NCI-H1092 treated with DMSO at 0.1 percent for 48 hours (cell line): ENCODE data around the gene ROR2.
"Not testable (repeated sequence)": the region's sequence is repeated elsewhere in the genome, so short reads cannot be mapped to it uniquely, and the experiment has no call there.

ENCODE experiments used
- DNase-seq: peaks from one replicate; lab custom pipeline; 2025; lab: John Stamatoyannopoulos, UW

ROR2 gene

DNA sequence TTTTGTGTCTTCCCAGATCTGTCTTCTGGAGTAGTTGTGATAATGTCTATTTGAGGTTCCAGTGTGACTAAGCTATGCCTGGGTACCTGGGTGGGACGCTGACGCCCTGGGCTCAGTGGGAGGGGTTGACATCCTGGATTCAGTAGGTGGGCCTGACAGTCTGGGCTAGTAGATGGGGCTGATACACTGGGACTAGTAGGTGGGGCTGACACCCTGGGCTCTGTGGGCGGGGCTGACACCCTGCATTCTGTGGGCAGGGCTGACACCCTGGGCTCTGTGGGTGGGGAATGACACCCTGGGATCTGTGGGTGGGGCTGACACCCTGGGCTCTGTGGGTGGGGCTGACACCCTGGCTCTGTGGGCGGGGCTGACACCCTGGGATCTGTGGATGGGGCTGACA, 153.5 kb downstream of the ROR2 start:
- DNase-seq = not testable (repeated sequence)

DNA sequence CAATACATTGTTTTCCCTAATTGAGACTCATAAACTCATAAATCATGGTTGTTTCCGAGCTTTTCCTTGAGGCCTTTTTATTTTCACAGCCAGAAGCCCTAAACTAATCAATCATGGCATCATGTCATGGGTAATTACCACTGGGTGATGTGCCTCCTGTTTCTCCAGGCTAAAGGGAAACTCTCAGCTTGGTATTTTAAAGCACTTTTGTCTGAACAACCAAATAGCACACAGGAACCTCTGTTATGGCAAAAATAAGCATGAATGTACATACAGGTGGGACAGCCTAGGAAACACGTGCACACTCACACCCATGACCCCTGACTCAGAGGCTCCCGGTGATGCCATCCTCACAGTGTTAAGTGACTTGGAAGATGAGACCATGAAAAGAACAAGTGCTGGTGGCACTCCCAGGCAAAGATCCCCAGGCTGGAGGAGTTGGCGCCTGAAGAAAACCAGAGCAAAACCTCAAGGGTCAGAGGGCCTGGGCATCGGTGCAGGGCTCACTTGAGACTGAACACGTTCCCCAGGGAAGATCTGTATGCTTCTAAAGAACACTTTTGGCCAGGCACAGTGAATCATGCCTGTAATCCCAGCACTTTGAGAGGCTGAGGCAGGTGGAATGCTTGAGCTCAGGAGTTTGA, 154.3 kb downstream of the ROR2 start:
- no peak for DNase-seq

DNA sequence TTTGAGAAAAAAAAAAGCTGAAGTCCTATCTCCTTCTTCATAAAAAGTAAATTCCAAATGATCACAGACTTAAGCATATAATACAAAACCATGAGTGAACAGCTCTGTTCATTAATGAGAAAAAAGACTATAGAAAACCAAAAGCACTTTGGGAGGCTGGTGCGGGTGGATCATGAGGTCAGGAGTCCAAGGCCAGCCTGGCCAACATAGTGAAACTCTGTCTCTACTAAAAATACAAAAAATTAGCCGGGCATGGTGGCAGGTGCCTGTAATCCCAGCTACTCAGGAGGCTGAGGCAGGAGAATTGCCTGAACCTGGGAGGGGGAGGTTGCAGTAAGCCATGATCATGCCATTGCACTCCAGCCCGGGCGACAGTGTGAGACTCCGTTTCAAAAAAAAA, 156.7 kb downstream of the ROR2 start:
- DNase-seq = not testable (repeated sequence)

DNA sequence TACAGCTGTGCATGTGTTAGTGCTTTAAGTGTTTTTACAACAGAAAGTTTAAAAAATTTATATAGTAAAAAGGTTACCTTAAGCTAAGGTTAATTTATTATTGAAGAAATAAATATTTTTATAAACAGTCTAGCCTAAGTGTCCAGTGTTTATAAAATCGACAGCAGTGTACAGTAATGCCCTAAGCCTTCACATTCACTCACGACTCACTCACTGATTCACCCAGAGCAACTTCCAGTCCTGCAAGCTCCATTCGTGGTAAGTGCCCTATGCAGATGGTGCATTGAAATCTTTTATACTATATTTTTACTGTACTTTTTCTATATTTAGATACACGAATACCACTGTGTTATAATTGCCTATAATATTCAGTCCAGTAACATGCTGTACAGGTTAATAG, 159.1 kb downstream of the ROR2 start:
- no peak for DNase-seq

DNA sequence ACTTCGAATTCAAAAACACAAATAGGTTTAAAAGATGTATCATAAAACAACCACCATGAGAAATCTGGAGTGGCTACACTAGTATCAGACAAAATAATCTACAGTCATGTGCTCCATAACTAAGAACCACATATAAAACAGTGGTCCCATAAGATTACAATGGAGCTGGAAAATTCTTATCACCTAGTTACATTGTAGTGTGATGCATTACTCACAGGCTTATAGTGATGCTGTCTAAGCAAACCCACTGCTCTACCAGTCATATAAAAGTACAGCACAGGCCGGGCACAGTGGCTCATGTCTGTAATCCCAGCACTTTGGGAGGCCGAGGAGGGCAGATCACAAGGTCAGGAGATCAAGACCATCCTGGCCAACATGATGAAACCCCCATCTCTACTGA, 160.1 kb downstream of the ROR2 start:
- DNase-seq = no peak

DNA sequence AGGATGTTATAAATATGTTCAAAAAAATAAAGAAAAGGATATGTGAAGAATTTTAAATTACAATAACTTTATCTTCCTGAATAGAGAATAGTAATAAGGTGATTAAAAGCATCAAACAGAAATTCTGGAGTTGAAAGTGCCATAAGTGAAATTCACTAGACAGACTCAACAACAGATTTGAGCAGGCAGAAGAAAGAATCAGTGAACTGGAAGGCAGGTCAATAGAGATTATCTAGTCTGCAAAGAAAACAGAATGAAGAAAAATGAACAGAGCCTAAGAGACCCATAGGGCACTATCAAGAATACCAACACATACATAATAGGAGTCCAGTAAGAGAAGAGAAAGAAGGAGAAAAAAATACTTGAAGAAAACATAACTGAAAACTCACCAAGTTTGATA, 162.1 kb downstream of the ROR2 start:
- DNase-seq = no peak

DNA sequence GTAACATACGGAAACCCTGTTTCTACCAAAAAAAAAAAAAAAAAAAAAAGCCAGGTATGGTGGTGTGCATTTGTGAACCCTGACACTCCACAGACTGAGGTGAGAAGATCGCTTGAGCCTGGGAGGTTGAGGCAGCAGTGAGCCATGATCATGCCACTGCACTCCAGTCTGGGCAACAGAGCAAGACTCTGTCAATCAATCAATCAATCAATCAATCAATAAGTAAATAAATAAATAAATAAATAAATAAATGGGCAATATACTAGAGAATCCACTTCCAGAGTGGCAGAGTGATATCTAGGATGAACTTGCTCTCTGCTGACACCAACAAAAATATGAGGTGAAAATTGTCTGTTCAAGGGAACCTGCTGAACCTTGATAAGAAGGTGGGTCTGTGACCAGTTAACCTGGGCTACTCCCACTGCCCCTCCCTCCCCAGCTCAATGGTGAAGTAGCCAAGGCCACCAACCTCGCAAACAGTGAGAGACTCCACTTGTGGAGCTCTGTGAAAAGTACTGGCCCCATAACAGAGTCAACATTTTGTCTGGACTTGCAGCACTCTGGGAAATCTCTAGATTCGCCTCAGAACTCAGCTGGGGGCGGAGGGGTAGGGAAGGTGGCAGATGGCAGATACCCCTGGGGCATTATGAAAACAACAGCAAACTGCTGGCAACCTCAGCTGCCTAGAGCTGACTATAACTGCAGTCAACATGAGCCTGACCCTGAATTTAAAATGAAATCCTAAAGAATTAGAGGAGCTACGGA, 163.7 kb downstream of the ROR2 start:
- DNase-seq = no peak

DNA sequence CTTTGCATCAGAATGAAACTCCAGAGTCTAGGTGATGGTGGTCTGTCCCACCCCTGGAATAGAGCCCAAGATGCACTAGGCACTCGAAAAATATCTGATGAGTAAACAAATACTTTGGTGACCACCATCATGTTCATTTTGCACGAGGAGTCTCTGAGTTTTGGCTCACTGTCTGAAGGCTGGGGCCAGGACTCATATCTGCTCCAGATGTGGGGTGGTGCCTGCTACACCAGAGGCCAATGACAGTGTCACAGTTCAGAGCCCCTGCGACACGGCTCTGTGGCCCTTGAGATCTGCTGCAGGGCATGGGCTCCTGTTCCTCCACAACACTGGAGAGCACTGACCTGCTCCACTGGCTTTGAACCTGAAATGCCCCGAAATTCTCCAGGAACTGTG, 164.6 kb downstream of the ROR2 start:
- no peak for DNase-seq

DNA sequence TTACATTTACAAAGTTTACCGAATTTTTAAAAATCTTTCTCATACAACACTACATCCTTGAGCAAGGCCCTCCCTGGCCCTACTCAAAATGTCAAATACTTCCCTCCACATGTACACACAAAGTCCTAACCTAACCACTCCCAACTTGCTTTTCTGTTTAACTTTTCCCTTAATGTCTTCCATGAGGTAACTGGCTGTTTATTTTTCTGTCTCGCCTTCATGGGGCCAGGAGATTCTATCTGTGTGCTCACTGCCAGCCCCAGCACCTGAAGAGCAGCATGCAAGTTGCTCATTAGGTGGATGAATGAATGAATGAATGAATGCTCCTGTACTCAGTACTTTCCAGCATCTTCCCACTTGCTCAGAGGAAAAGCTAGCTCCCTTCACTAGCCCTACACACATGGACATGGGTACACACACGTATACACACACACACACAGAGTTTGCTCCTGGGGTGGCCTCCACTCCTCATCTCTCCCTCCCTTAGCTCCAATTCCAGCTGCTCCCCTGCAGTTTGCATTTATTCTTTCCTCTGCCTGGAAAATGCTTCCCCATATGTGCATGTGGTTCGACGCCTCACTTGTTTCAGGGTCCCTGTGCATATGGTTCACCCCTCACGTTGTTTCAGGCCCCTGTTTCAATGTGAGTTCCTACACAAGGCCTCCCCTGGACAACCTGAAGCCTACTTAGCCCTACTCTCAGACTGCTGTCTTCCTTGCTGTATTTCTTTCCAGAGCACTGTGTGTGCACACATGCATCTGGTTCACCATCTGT, 165.2 kb downstream of the ROR2 start:
- no peak for DNase-seq

DNA sequence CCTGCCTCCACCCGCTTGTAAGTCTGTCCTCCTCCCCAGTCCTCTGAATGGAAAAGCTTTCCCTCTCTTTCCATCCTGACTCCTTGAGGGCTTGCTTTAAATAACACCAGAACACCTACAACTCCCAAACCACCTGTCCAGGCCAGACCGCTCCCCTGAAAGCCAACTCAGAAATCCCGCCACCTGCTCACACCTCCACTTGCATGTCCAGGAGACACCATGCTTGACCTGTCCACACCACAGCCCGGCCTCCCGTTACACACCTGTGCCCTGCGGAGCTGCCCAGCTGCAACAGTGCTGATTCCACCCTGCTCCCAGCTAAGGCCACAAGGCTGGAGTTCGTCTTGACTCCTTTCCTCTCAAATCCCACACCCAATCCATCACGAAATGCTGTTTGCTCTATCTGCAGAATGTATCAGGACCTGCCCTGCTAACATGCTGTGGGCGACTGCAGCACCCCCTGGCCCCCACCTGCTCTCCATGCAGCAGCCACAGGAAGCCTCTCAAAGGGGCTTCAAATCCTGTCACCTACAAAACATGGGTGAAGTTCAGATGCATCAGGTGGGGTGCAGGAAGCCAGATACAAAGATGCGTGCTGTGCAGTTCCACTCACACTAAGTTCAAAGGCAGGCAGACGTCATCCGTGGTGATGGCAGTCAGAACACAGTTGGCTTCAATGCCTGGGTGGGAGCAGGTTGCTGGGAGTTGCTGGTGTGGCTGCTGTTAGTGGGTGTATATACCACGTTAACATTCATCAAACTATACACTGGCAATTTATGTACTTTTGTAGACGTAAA, 166.0 kb downstream of the ROR2 start:
- DNase-seq = no peak

DNA sequence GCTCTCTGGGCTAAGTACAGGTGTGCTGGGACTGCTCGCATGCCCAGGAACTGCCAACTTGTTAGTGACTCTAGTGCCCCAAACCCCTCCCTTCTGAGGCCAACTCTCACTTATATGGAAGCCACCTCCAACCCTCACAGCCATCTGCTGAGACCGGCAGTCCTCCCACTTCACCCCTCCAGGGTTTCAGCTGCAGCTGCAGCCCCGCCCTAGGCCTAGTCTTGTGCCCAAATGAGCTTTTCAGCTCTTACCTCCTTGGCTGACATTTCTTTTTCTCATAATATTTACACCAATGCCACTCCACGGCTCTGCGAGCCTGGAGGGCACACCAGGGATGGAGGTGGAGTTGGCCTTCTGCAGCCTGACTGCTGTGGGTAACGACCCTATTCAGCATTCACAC, 166.6 kb downstream of the ROR2 start:
- DNase-seq = no peak

DNA sequence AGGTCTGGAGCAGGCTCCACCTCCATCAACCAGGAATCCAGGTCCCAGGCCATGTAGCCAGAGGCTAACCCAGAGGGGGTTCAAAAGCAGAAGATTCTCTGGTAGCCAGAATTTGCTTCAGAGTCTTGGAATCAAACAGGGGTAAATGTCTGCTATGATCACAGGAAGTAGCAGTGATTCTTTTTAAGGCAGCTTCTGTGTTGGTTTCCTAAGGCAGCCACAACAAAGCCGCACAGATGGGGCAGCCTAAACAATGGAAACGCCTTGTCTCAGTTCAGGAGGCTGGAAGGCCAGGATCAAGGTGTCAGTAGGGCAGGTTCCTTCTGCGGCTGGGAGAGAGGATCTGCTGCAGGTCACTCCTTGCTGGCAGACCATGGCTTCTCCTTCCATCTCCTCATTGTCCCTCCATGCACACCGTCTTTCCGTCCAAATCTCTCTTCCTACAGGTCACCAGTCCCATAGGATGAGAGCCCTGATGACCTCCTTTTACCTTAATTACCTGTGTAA, 167.3 kb downstream of the ROR2 start:
- DNase-seq = no peak

DNA sequence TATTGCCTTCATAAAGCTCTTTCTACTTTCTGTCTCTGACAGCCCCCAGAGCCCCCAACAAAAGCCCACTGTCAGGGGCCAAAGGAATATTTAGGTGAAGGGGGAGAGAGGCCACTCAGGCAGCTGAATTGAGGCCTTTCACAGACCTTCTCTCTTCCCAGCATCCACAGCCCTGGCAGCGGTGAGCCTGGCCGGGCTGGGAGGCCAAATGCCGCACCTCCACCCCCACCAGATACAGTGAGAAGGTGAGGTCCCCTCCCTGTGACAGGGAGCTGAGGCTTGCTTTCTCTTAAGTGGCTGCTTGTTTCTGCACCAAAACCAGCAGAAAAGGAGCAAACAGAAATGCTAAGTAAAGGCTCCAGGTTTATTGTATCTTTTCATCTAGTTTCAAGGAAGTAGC, 168.1 kb downstream of the ROR2 start:
- no peak for DNase-seq

DNA sequence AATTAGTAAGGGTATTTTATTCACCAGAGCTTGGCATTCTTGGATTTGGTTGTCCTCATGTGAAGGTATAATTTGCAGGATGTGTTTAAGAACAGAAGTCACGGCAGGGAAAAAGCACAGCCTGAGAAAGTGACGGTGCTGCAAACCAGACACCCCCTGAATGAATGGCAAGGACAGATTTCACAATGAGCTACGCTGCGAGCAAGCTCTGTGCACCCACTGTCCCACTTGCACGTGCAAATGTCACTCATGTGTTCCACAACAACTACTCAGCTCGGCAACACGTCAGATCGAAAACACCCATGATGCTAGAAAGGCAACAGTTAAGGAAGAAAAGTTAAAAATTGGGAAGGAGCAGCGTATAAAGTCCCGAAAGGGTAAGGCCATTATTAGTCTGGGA, 168.9 kb downstream of the ROR2 start:
- no peak for DNase-seq

DNA sequence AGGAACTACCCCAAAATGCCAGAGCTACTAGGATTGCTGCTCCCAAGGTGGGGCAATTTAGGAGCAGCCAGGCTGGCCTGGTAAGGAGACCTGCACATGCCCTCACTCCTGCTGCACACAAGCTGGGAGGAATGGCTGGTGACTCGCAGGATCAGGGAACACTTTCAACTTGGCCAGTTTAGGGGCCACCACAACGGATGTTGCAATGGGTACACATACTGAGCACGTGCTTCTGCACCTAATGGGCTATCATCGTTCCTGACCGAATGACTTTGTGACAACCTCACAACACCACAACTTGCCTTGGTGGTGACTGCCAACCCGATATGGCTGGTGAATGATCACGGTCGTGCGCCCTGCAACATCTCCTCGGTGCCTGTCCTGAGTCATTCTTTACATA, 172.0 kb downstream of the ROR2 start:
- DNase-seq = no peak

DNA sequence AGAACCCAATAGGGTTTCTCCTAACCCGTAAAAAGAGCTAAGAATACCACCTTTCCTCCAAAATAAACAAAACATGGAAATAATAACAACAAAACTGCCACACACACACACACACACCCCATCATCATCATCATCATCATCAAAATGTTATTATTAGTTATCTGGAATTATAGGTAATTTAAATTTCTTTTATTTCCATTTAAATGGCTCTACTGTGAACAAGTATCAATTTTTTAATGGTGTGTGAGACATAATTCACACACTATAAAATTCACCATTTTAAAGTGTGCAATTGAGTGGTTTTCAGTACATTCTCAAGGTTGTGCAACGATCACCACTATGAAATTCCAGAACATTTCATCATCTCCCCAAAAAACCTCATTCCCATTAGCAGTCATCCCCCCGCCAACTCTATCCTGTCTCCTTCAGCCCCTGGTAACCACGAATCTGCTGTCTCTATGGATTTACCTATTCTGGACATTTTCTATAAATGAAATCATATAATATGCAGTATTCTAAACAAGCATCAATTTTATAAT, 172.7 kb downstream of the ROR2 start:
- DNase-seq = no peak

DNA sequence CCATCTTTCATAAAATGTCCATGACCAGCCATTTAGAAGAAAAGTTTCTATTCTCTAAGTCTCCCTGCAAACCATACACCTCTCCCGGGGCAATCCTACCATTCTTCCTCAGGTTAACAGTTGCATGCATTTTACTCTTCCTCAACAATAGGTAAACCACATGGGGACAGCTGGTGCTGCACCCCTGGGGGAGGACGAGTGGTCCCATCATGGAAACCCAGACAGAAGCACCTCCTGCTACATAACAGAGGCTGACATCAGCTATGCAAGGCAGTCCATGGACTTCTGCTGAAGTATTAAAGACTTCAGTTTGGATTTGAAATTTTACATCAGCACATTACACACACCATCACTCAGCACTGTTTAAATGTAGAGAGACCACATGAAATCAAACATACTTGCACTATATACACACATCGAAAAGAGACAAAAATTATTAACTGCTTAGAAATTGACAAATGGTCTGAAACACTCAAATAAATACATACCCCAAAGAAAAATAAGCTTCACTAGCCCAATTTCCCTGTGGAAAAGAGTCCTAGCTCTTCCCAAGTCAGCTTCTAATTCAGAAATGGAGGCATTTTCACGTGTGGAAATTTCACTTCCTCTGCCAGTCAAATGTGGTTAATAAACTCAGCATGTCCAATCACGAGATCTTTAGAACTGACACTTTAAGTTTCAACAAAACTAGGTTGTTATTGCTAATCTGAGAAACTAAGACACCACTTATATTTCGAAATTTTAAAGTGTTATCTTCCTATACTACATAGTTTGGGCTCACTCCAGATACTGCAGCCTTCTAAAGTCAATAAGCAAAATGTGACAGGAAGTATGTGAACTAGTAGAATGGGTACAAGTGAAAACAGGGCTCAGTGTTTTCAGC, 173.4 kb downstream of the ROR2 start:
- no peak for DNase-seq

DNA sequence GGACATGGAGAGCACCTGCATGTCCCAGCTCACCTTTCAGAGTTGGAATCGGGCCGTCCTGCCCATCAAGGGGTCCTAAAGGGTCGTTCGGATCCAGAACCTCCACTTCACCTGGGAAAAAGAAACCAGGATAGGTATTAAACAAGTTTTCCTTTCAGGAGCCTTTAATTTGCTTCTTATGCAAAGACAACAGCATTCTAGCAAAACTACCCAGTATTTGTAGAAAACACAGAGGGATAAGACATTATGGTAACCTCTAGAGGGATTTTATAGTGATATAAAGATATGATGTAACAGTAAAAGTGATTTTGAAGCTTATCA, 174.4 kb downstream of the ROR2 start:
- DNase-seq = no peak

DNA sequence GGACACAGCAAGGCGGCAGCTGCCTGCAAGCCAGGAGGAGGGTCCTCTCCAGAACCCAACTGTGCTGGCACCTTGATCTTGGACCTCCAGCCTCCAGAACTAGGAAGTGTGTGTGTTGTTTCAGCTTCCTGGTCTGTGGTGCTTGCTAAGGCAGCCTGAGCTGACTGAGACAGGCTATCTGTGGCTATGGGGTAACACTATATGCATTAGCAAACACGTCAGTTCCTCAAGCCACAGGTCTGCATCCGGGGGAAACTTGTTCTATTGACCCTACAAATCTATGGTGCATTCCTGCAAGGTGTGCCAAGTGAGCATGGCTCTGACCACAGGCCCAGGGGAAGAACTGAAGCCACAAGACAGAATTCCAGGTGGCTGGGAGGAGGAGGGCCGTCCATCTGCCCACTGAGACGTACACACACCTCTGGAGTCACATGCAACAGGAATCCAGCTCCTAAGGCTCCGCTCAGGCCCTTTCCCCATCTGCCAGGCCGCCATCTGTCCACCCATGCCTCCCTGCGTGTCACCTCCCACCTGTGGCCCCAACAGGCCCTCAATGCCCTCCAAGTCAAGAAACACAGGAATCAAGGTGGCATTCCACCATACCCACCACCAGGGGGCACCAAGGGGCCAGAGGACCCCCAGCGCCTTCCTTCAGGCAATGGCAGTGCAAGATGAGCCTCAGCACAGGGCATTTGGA, 174.9 kb downstream of the ROR2 start:
- peak; percentile 70 for DNase-seq

DNA sequence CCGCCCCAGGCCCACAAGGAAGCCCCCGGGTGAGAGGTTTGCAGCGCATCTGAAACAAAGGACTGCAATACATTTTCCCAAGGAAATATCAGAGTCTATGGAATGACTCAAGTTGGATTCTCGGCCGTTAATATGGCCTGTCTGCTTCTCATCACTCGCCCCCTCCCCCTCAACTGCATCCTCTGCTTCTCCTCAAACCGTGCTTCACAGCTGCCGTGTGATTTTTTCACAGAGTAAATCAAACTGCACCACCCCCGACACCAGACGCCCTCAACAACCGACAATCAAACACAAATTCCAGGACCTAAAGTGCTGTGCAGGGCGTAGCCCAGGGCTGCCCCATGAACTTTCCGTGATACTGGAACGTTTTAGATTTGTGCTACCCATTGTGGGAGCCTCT, 176.9 kb downstream of the ROR2 start:
- DNase-seq = no peak
